Activated CD8-positive, alpha-beta memory T cell treated with anti-CD3 and anti-CD28 coated beads, Interleukin-2, amount 50 U/mL, for 48 hours (primary cell): ENCODE measurements around the gene PKN2.
"Not testable (repeated sequence)": the region's sequence is repeated elsewhere in the genome, so short reads cannot be mapped to it uniquely, and the experiment has no call there.

Source experiments
- DNase-seq: peaks from one replicate; pipeline ENCODE4 v3.0.0-alpha.2; 2020

Gene PKN2

GRCh38 chr1:88680911-88681622 is 3.0 kb upstream of the PKN2 start:
- no peak for DNase-seq

- peak; percentile 82 for DNase-seq
These were observed 597 bp downstream of the PKN2 start for GRCh38 chr1:88684482-88685258.

GRCh38 chr1:88685259-88685620 is 1.2 kb downstream of the PKN2 start:
- DNase-seq: no peak

- DNase-seq: no peak
These were observed 7.5 kb downstream of the PKN2 start for GRCh38 chr1:88691540-88691939.

- DNase-seq: no peak
These were observed 11.7 kb downstream of the PKN2 start for GRCh38 chr1:88695781-88696180.

GRCh38 chr1:88697503-88697902 is 13.4 kb downstream of the PKN2 start:
- no peak for DNase-seq

GRCh38 chr1:88698140-88698539 is 14.1 kb downstream of the PKN2 start:
- DNase-seq: no peak

- DNase-seq: no peak
These were observed 14.7 kb downstream of the PKN2 start for GRCh38 chr1:88698764-88699163.

- DNase-seq: no peak
These were observed 16.4 kb downstream of the PKN2 start for GRCh38 chr1:88700425-88701013.

- no peak for DNase-seq
These were observed 17.2 kb downstream of the PKN2 start for GRCh38 chr1:88701275-88701674.

- not testable (repeated sequence) for DNase-seq
These were observed 17.7 kb downstream of the PKN2 start for GRCh38 chr1:88701793-88702192.

- no peak for DNase-seq
These were observed 23.9 kb downstream of the PKN2 start for GRCh38 chr1:88708011-88708410.

GRCh38 chr1:88712907-88713306 is 28.8 kb downstream of the PKN2 start:
- DNase-seq: not testable (repeated sequence)

GRCh38 chr1:88716571-88716970 is 32.5 kb downstream of the PKN2 start:
- DNase-seq: not testable (repeated sequence)

- no peak for DNase-seq
These were observed 38.4 kb downstream of the PKN2 start for GRCh38 chr1:88722492-88722891.

GRCh38 chr1:88726697-88727096 is 42.6 kb downstream of the PKN2 start:
- DNase-seq: no peak

GRCh38 chr1:88727205-88727604 is 43.1 kb downstream of the PKN2 start:
- no peak for DNase-seq

- no peak for DNase-seq
These were observed 45.2 kb downstream of the PKN2 start for GRCh38 chr1:88729297-88729696.

GRCh38 chr1:88730132-88730675 is 46.1 kb downstream of the PKN2 start:
- no peak for DNase-seq

- DNase-seq: no peak
These were observed 46.9 kb downstream of the PKN2 start for GRCh38 chr1:88730995-88731394.

- no peak for DNase-seq
These were observed 47.6 kb downstream of the PKN2 start for GRCh38 chr1:88731475-88732269.

- no peak for DNase-seq
These were observed 51.3 kb downstream of the PKN2 start for GRCh38 chr1:88735382-88735781.

GRCh38 chr1:88735909-88736308 is 51.8 kb downstream of the PKN2 start:
- no peak for DNase-seq
